Measurements from ENCODE around the gene AGPAT4. TPM values are rescaled to one million over a fixed set of nuclear protein-coding genes. Genes with fewer than 3 reads are reported as not detected.

Gene AGPAT4
- total RNA-seq, 4 donors from 2014 or later: 0.36 to 0.61 (median 0.53) TPM

GRCh38 chr6:161195386-161195785 lies 78.5 kb downstream of the AGPAT4 start:
- in situ Hi-C loops (cut with MboI; ENCODE audit: low sequenced_read_pairs in 4 of 4): no loop called here
- Histone ChIP-seq H3K36me3 (no peaks in the 10 kb centered on the region), H3K27me3 (no peaks in the 10 kb centered on the region), H3K9me3 (no peaks in the 10 kb centered on the region), H3K4me1 (no peaks in the 10 kb centered on the region), H3K4me3 (no peak overlapping the region), H3K27ac (no peak overlapping the region)
- ATAC-seq: no peak
- TF ChIP-seq POLR2A (IDR thresholded peaks at IDR 0.05) (no peak), CTCF (IDR thresholded peaks at IDR 0.05 in 4 of 5, conservative IDR thresholded peaks at IDR 0.05 in 1 of 5) (no peak)
- intact Hi-C loops (cut with DNase I; ENCODE audit: low total_unique reads): no loop called here
- DNase-seq: no peak

GRCh38 chr6:161194374-161194773 lies 79.5 kb downstream of the AGPAT4 start:
- Histone ChIP-seq H3K4me1 (no peaks in the 10 kb centered on the region), H3K9me3 (no peaks in the 10 kb centered on the region), H3K4me3 (no peak overlapping the region), H3K27ac (no peak overlapping the region), H3K27me3 (no peaks in the 10 kb centered on the region), H3K36me3 (no peaks in the 10 kb centered on the region)
- TF ChIP-seq POLR2A (IDR thresholded peaks at IDR 0.05) (no peak), CTCF (IDR thresholded peaks at IDR 0.05 in 4 of 5, conservative IDR thresholded peaks at IDR 0.05 in 1 of 5) (no peak)
- ATAC-seq: no peak
- intact Hi-C loops (cut with DNase I; ENCODE audit: low total_unique reads) (no loop called here), in situ Hi-C loops (cut with MboI; ENCODE audit: low sequenced_read_pairs in 4 of 4) (no loop called here)
- no peak for DNase-seq

- Histone ChIP-seq H3K27me3 (no peaks in the 10 kb centered on the region), H3K36me3 (no peaks in the 10 kb centered on the region), H3K9me3 (no peaks in the 10 kb centered on the region), H3K4me1 (no peaks in the 10 kb centered on the region), H3K4me3 (no peak overlapping the region), H3K27ac (no peak overlapping the region)
- DNase-seq: no peak
- TF ChIP-seq POLR2A (IDR thresholded peaks at IDR 0.05) (no peak), CTCF (IDR thresholded peaks at IDR 0.05 in 4 of 5, conservative IDR thresholded peaks at IDR 0.05 in 1 of 5) (no peak)
- in situ Hi-C loops (cut with MboI; ENCODE audit: low sequenced_read_pairs in 4 of 4): no loop called here
- intact Hi-C loops (cut with DNase I; ENCODE audit: low total_unique reads): no loop called here
- ATAC-seq: no peak
Observed at GRCh38 chr6:161192636-161193411, 81.0 kb downstream of the AGPAT4 start.

GRCh38 chr6:161191671-161192070 lies 82.2 kb downstream of the AGPAT4 start:
- ATAC-seq (no peak), DNase-seq (no peak)
- H3K9me3 ChIP-seq: no peaks in the 10 kb centered on the region
- TF ChIP-seq POLR2A (IDR thresholded peaks at IDR 0.05) (no peak), CTCF (IDR thresholded peaks at IDR 0.05 in 4 of 5, conservative IDR thresholded peaks at IDR 0.05 in 1 of 5) (no peak)
- no peak overlapping the region for H3K27ac ChIP-seq
- in situ Hi-C loops (cut with MboI; ENCODE audit: low sequenced_read_pairs in 4 of 4) (no loop called here), intact Hi-C loops (cut with DNase I; ENCODE audit: low total_unique reads) (no loop called here)
- H3K36me3 ChIP-seq: no peaks in the 10 kb centered on the region
- no peak overlapping the region for H3K4me3 ChIP-seq
- no peaks in the 10 kb centered on the region for H3K4me1 ChIP-seq
- H3K27me3 ChIP-seq: no peaks in the 10 kb centered on the region

- DNase-seq (no peak), ATAC-seq (no peak)
- in situ Hi-C loops (cut with MboI; ENCODE audit: low sequenced_read_pairs in 4 of 4) (no loop called here), intact Hi-C loops (cut with DNase I; ENCODE audit: low total_unique reads) (no loop called here)
- H3K9me3 ChIP-seq: no peaks in the 10 kb centered on the region
- H3K27ac ChIP-seq: no peak overlapping the region
- TF ChIP-seq CTCF (IDR thresholded peaks at IDR 0.05 in 4 of 5, conservative IDR thresholded peaks at IDR 0.05 in 1 of 5) (no peak), POLR2A (IDR thresholded peaks at IDR 0.05) (no peak)
- H3K4me3 ChIP-seq: no peak overlapping the region
- no peaks in the 10 kb centered on the region for H3K4me1 ChIP-seq
- H3K36me3 ChIP-seq: no peaks in the 10 kb centered on the region
- no peaks in the 10 kb centered on the region for H3K27me3 ChIP-seq
Observed at GRCh38 chr6:161191007-161191406, 82.9 kb downstream of the AGPAT4 start.
